Keratinocyte (primary cell): ENCODE results near the gene ACAN. TPM values are rescaled to one million over a fixed set of nuclear protein-coding genes. Genes with fewer than 3 reads are reported as not detected.

ENCODE experiments used
- DNase-seq: peaks from one replicate; pipeline ENCODE4 v3.0.0-alpha.2; 2011; ENCODE audit warnings: low read depth, missing footprints, low spot score
- FAIRE-seq: peaks from 2 replicates; lab custom pipeline; 2011; peaks lifted over from hg19 to GRCh38; lab: Jason Lieb, UNC
- H2AFZ ChIP-seq: 2 replicates; pipeline ENCODE4 v1.6.0; 2012; ENCODE audit warnings: low read length, control low read depth, inconsistent platforms; ENCODE audit not compliant: control insufficient read depth
- H3K27ac ChIP-seq: 2 replicates; pipeline ENCODE4 v1.5.1; 2011; ENCODE audit warnings: low read length; ENCODE audit not compliant: control insufficient read depth, insufficient read depth
- H3K27me3 ChIP-seq: 3 replicates; pipeline ENCODE4 v1.6.0; 2011; ENCODE audit warnings: low read length; ENCODE audit not compliant: control insufficient read depth, insufficient read depth; ENCODE audit errors: extremely low read depth
- H3K36me3 ChIP-seq, 2 experiments: 2 replicates in 1 of 2; 3 replicates in 1 of 2; pipeline ENCODE4 v1.5.1; 2011; ENCODE audit warnings: low read length in 2 of 2, mild to moderate bottlenecking in 1 of 2; ENCODE audit not compliant: control insufficient read depth in 2 of 2, insufficient read depth in 2 of 2; ENCODE audit errors: extremely low read depth in 1 of 2
- H3K4me1 ChIP-seq: 3 replicates; pipeline ENCODE4 v1.5.1; 2011; ENCODE audit warnings: low read length; ENCODE audit not compliant: control insufficient read depth, insufficient read depth; ENCODE audit errors: extremely low read depth
- H3K4me2 ChIP-seq: 3 replicates; pipeline ENCODE4 v1.6.0; 2011; ENCODE audit warnings: low read depth, low read length; ENCODE audit not compliant: control insufficient read depth, insufficient read depth; ENCODE audit errors: extremely low read depth
- H3K4me3 ChIP-seq, 3 experiments: fragments of 200-600 bp in 1 of 3; sonication (generic) in 1 of 3; 2 replicates in 2 of 3; 3 replicates in 1 of 3; pipeline ENCODE4 v1.5.1; 2011 to 2016; ENCODE audit warnings: low read length in 3 of 3, mild to moderate bottlenecking in 3 of 3, control low read depth in 2 of 3, inconsistent platforms in 1 of 3, low read depth in 1 of 3, mixed read lengths in 1 of 3, mixed run types in 1 of 3, moderate library complexity in 1 of 3; ENCODE audit not compliant: control insufficient read depth in 2 of 3, insufficient read depth in 2 of 3; ENCODE audit errors: extremely low read depth in 1 of 3
- H3K79me2 ChIP-seq: 2 replicates; pipeline ENCODE4 v1.6.0; 2012; ENCODE audit warnings: low read length; ENCODE audit not compliant: control insufficient read depth, insufficient read depth
- H3K9ac ChIP-seq: 3 replicates; pipeline ENCODE4 v1.6.0; 2011; ENCODE audit warnings: low read length; ENCODE audit not compliant: control insufficient read depth, insufficient read depth; ENCODE audit errors: extremely low read depth
- H3K9me1 ChIP-seq: 3 replicates; pipeline ENCODE4 v1.6.0; 2011; ENCODE audit warnings: low read length; ENCODE audit not compliant: control insufficient read depth, insufficient read depth; ENCODE audit errors: extremely low read depth
- H3K9me3 ChIP-seq: 2 replicates; pipeline ENCODE4 v1.5.1; 2012; ENCODE audit warnings: low read depth, low read length; ENCODE audit not compliant: control insufficient read depth
- H4K20me1 ChIP-seq: 3 replicates; pipeline ENCODE4 v1.6.0; 2011; ENCODE audit warnings: low read length; ENCODE audit not compliant: control insufficient read depth, insufficient read depth; ENCODE audit errors: extremely low read depth
- CTCF ChIP-seq, 3 experiments: IDR thresholded peaks in 1 of 3; conservative IDR thresholded peaks in 1 of 3; optimal IDR thresholded peaks in 1 of 3; 2 replicates in 2 of 3; 3 replicates in 1 of 3; pipeline versions ENCODE3 to v1.5.1; 2011; ENCODE audit warnings: low read length in 3 of 3, mild to moderate bottlenecking in 3 of 3, moderate library complexity in 2 of 3, control low read depth in 1 of 3, inconsistent platforms in 1 of 3; ENCODE audit not compliant: insufficient read depth in 2 of 3; ENCODE audit errors: extremely low read depth in 1 of 3
- EZH2 ChIP-seq: IDR thresholded peaks from one replicate; pipeline ENCODE4 v1.6.1; 2012; ENCODE audit warnings: inconsistent platforms, mild to moderate bottlenecking, low read length, moderate library complexity
- dilution Hi-C: fragments of 300-500 bp; cut with MboI; formaldehyde crosslinking; loops from one replicate; pipeline ENCODE4 v1.7.0; 2020; ENCODE audit warnings: low sequenced_read_pairs; ENCODE audit not compliant: extremely low pct_ligation_motif_present
- polyA plus RNA-seq, 5 experiments: library from polyadenylated mRNA; depleted of rRNA in 3 of 5; stranded (reverse) in 3 of 5; stranded (forward) in 1 of 5; unstranded in 1 of 5; fragments of >200 nt; gene quantifications; 1 replicate in 1 of 5; 2 replicates in 3 of 5; 3 replicates in 1 of 5; pipeline versions ENCODE4 v1.2.1 to v1.2.3, GENCODE V29; 2011 to 2012; ENCODE audit warnings: missing spikeins in 2 of 5, low read depth in 1 of 5, low replicate concordance in 1 of 5

The ACAN gene
- polyA plus RNA-seq, 1 donor (not counting 4 experiments of a cell fraction or from before 2014, with no cell fraction given): not detected

- H3K79me2 ChIP-seq: no peaks in the 10 kb centered on the region
- FAIRE-seq (no peak), DNase-seq (no peak)
- dilution Hi-C loops: no loop called here
- no peaks in the 10 kb centered on the region for H3K27me3 ChIP-seq
- no peak within 1 kb of the TSS for H3K27ac ChIP-seq
- H2AFZ ChIP-seq: peak within 1 kb of the TSS; percentile 71
- peak within 1 kb of the TSS; percentile 61 for H3K9ac ChIP-seq
- no peaks in the 10 kb centered on the region for H4K20me1 ChIP-seq
- H3K9me3 ChIP-seq: no peaks in the 10 kb centered on the region
- TF ChIP-seq CTCF (optimal IDR thresholded peaks at IDR 0.05 in 1 of 3, IDR thresholded peaks at IDR 0.05 in 1 of 3, conservative IDR thresholded peaks at IDR 0.05 in 1 of 3; ENCODE audit: extremely low read depth in 1 of 3, insufficient read depth in 2 of 3, low read length in 3 of 3) (no peak), EZH2 (no peak)
- H3K4me2 ChIP-seq: peak within 1 kb of the TSS; percentile 81
- no peaks in the 10 kb centered on the region for H3K9me1 ChIP-seq
- H3K4me3 ChIP-seq: peak within 1 kb of the TSS; percentile 42 to 77 (median 67)
- peaks cover 19% of the 10 kb centered on the region for H3K4me1 ChIP-seq
- H3K36me3 ChIP-seq: no peaks in the 10 kb centered on the region
These were observed 91.9 kb downstream of the ACAN start, which contains the start of gene HAPLN3 for GRCh38 chr15:88894819-88895767. Gene HAPLN3, minus strand, starts transcription at chr15:88895544. Its CDS starts 8,246 bp downstream, at chr15:88887298.

GRCh38 chr15:88896333-88897033, 93.2 kb downstream of the ACAN start:
- no peak overlapping the region for H3K4me2 ChIP-seq
- TF ChIP-seq CTCF (optimal IDR thresholded peaks at IDR 0.05 in 1 of 3, IDR thresholded peaks at IDR 0.05 in 1 of 3, conservative IDR thresholded peaks at IDR 0.05 in 1 of 3; ENCODE audit: extremely low read depth in 1 of 3, insufficient read depth in 2 of 3, low read length in 3 of 3) (no peak), EZH2 (no peak)
- H3K9ac ChIP-seq: no peak overlapping the region
- peaks cover 24% of the 10 kb centered on the region for H3K4me1 ChIP-seq
- H3K9me3 ChIP-seq: no peaks in the 10 kb centered on the region
- no peaks in the 10 kb centered on the region for H4K20me1 ChIP-seq
- no peak overlapping the region for H2AFZ ChIP-seq
- no peaks in the 10 kb centered on the region for H3K9me1 ChIP-seq
- no peaks in the 10 kb centered on the region for H3K27me3 ChIP-seq
- dilution Hi-C loops: no loop called here
- no peak overlapping the region for H3K27ac ChIP-seq
- DNase-seq: no peak
- no peaks in the 10 kb centered on the region for H3K79me2 ChIP-seq
- H3K36me3 ChIP-seq: peaks cover 0 to 2% of the 10 kb centered on the region in 2 experiments
- no peak overlapping the region for H3K4me3 ChIP-seq
- FAIRE-seq: no peak
